SU-DHL-6 (cell line): ENCODE data around the gene RGS17.

Source experiments
- EZH2phosphoT487 ChIP-seq: fragments of 200-600 bp; sonication (generic), shearing (Covaris generic); conservative IDR thresholded peaks from 2 replicates; pipeline ENCODE4 v1.6.1; 2018; ENCODE audit warnings: mild to moderate bottlenecking, antibody characterized with exemption, low read length, moderate library complexity, mixed read lengths
- TF ChIP-seq, protein P1 (sequence below): fragments of 200-600 bp; sonication (generic); IDR thresholded peaks from one replicate; pipeline ENCODE4 v1.5.1; 2017; ENCODE audit warnings: antibody characterized with exemption, mild to moderate bottlenecking, low read length, moderate library complexity; ENCODE audit not compliant: insufficient read depth, poor library complexity, severe bottlenecking

DNA sequence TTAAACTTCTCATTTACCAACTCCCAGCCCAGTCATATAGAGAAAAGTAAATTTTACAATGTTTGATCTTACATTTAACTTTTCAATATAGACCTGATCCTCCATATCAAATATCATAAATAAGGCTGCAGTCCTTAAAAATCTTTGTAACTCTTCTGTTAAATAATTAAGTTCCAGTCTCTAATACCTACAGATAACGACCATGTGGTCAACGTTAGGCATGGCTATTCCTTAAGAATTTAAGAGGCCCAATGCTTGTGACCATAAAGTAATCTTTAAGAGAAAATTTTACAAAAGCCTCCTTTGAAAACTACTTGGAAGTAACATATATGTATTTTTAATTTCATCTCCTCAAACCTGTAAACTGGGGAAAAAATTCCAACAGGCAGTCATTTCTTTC is 149.9 kb downstream of the RGS17 start:
- TF ChIP-seq, protein P1, sequence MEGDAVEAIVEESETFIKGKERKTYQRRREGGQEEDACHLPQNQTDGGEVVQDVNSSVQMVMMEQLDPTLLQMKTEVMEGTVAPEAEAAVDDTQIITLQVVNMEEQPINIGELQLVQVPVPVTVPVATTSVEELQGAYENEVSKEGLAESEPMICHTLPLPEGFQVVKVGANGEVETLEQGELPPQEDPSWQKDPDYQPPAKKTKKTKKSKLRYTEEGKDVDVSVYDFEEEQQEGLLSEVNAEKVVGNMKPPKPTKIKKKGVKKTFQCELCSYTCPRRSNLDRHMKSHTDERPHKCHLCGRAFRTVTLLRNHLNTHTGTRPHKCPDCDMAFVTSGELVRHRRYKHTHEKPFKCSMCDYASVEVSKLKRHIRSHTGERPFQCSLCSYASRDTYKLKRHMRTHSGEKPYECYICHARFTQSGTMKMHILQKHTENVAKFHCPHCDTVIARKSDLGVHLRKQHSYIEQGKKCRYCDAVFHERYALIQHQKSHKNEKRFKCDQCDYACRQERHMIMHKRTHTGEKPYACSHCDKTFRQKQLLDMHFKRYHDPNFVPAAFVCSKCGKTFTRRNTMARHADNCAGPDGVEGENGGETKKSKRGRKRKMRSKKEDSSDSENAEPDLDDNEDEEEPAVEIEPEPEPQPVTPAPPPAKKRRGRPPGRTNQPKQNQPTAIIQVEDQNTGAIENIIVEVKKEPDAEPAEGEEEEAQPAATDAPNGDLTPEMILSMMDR = no peak
- TF ChIP-seq EZH2phosphoT487 = no peak
